GM23248 (cell line): ENCODE results near the gene NTRK2. TPM values are rescaled to one million over a fixed set of nuclear protein-coding genes. Genes with fewer than 3 reads are reported as not detected.
A peak's percentile ranks its signal among the peaks of the same experiment; 100 is the strongest.

Experiments used
- DNase-seq: peaks from one replicate; pipeline ENCODE4 v3.0.0-alpha.2; 2015
- H2AFZ ChIP-seq: fragments of 200-600 bp; sonication (generic); 2 replicates; pipeline ENCODE4 v1.6.1; 2016; ENCODE audit warnings: antibody characterized with exemption
- H3F3A ChIP-seq: fragments of 200-600 bp; sonication (generic); 2 replicates; pipeline ENCODE4 v1.6.1; 2016; ENCODE audit warnings: mild to moderate bottlenecking, antibody characterized with exemption, mixed run types; ENCODE audit not compliant: insufficient read depth
- H3K27ac ChIP-seq: fragments of 200-600 bp; sonication (generic); 2 replicates; pipeline ENCODE4 v1.5.1; 2016; ENCODE audit warnings: mild to moderate bottlenecking
- H3K27me3 ChIP-seq: fragments of 200-600 bp; sonication (generic); replicated peaks from 2 replicates; pipeline ENCODE4 v1.6.1; 2016; ENCODE audit warnings: mild to moderate bottlenecking; ENCODE audit not compliant: insufficient read depth
- H3K36me3 ChIP-seq: fragments of 200-600 bp; sonication (generic); 2 replicates; pipeline ENCODE4 v1.6.1; 2016; ENCODE audit warnings: low read depth, mild to moderate bottlenecking
- H3K4me1 ChIP-seq: fragments of 200-600 bp; sonication (generic); 2 replicates; pipeline ENCODE4 v1.6.1; 2016; ENCODE audit warnings: mild to moderate bottlenecking; ENCODE audit not compliant: insufficient read depth
- H3K4me2 ChIP-seq: fragments of 200-600 bp; sonication (generic); one replicate; pipeline ENCODE4 v1.6.1; 2016; ENCODE audit warnings: mild to moderate bottlenecking; ENCODE audit not compliant: unreplicated experiment
- H3K4me3 ChIP-seq: fragments of 200-600 bp; sonication (generic); 2 replicates; pipeline ENCODE4 v1.5.1; 2016; ENCODE audit warnings: mild to moderate bottlenecking
- H3K79me2 ChIP-seq: fragments of 200-600 bp; sonication (generic); 2 replicates; pipeline ENCODE4 v1.6.1; 2016; ENCODE audit warnings: mild to moderate bottlenecking; ENCODE audit not compliant: insufficient read depth
- H3K9ac ChIP-seq: fragments of 200-600 bp; sonication (generic); 2 replicates; pipeline ENCODE4 v1.6.1; 2016; ENCODE audit warnings: mild to moderate bottlenecking
- H3K9me2 ChIP-seq: fragments of 200-600 bp; sonication (generic); 2 replicates; pipeline ENCODE4 v1.6.1; 2016; ENCODE audit warnings: mixed run types, mild to moderate bottlenecking, moderate library complexity; ENCODE audit not compliant: insufficient read depth
- H3K9me3 ChIP-seq: fragments of 200-600 bp; sonication (generic); one replicate; pipeline ENCODE4 v1.6.1; 2017; ENCODE audit warnings: low read depth
- H4K20me1 ChIP-seq: fragments of 200-600 bp; sonication (generic); 2 replicates; pipeline ENCODE4 v1.6.0; 2016; ENCODE audit not compliant: insufficient read depth
- EZH2 ChIP-seq: fragments of 200-600 bp; sonication (generic); IDR thresholded peaks from 2 replicates; pipeline ENCODE4 v1.6.1; 2018; ENCODE audit warnings: antibody characterized with exemption, mild to moderate bottlenecking; ENCODE audit not compliant: insufficient read depth, poor library complexity, severe bottlenecking
- EZH2phosphoT487 ChIP-seq: fragments of 200-600 bp; sonication (generic); IDR thresholded peaks from 2 replicates; pipeline ENCODE4 v1.6.1; 2018; ENCODE audit warnings: antibody characterized with exemption, moderate library complexity, mild to moderate bottlenecking, low read depth; ENCODE audit not compliant: insufficient read depth
- WGBS, 2 experiments: methylation state at CpG; one replicate each; pipeline ENCODE4 v1.1.6; 2015 to 2017; ENCODE audit warnings: low lambda C conversion rate in 2 of 2, low coverage in 1 of 2; ENCODE audit errors: missing lambda C conversion rate in 2 of 2; 5-methylcytosine and 5-hydroxymethylcytosine counted together
- in situ Hi-C: fragments of 300-500 bp; cut with MboI; formaldehyde crosslinking; loops from 2 replicates; pipeline ENCODE4 v1.15.0; 2020
- polyA plus RNA-seq: library from polyadenylated mRNA; unstranded; fragments of >200 nt; fragmentation: Nextera tagmentation; extraction: Ambion mirVana; gene quantifications from 2 replicates; pipeline ENCODE4 v1.2.1, GENCODE V29; 2016
- total RNA-seq: library from RNA; depleted of rRNA; stranded (reverse); fragments of >200 nt; shearing (Covaris generic); gene quantifications from 2 replicates; pipeline ENCODE4 v1.2.3, GENCODE V29; 2014

NTRK2 gene
- total and polyA plus RNA-seq, 2 experiments from 2014 or later = not detected

DNA sequence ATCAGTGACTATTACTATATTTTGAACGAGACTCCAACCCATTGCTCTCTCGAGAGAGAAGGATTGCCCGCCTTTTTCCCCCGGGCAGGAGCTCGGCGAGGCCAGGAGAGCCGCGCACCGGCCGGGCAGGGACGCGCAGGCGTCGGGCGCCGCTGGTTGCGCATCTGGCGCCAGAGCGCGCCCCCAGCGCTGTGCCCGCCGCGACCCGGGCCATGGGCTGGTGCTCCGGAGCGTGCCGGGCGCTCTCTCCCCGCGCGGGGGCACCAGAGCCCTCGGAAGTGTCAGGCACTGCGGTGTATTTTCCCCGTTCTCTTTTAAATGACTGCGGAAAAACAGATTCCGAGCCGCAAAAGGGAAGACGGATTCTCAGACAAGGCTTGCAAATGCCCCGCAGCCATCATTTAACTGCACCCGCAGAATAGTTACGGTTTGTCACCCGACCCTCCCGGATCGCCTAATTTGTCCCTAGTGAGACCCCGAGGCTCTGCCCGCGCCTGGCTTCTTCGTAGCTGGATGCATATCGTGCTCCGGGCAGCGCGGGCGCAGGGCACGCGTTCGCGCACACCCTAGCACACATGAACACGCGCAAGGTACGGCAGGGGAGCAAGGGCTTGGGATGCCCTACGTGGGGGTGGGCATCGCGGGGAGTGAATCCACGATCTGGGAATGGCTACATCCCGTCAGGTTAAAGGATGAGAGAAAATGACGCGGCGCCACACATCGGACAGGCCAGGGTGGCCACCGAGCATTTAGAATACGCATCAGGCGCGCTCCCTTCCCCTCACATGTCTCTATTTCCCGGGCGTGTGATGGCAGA, 1.1 kb upstream of the NTRK2 start:
- Histone ChIP-seq H3K4me1 (no peaks in the 10 kb centered on the region), H3K9ac (no peak overlapping the region), H3K79me2 (no peaks in the 10 kb centered on the region), H3K27me3 (peaks cover 42% of the 10 kb centered on the region), H2AFZ (peak overlapping the region; percentile 88), H3F3A (no peaks in the 10 kb centered on the region), H4K20me1 (no peaks in the 10 kb centered on the region), H3K36me3 (no peaks in the 10 kb centered on the region), H3K4me2 (peak overlapping the region; percentile 90), H3K27ac (no peak overlapping the region), H3K9me3 (no peaks in the 10 kb centered on the region), H3K9me2 (no peaks in the 10 kb centered on the region), H3K4me3 (peak overlapping the region; percentile 72)
- TF ChIP-seq EZH2phosphoT487 (no peak), EZH2 (no peak)
- DNase-seq = peak; percentile 76
- WGBS, 2 experiments = 2% methylated on average over 68 to 75 of the region's 76 CpGs
- in situ Hi-C loops = no loop called here

GRCh38 chr9:84669013-84669287, 579 bp upstream of the NTRK2 start:
- H3K27me3 ChIP-seq = peaks cover 47% of the 10 kb centered on the region
- H3K27ac ChIP-seq = no peak overlapping the region
- H3K9me2 ChIP-seq = no peaks in the 10 kb centered on the region
- no peak for DNase-seq
- TF ChIP-seq EZH2 (no peak), EZH2phosphoT487 (no peak)
- H3K79me2 ChIP-seq = no peaks in the 10 kb centered on the region
- 0 to 1% methylated on average over 6 to 7 of the region's 7 CpGs for WGBS, 2 experiments
- H3K9me3 ChIP-seq = no peaks in the 10 kb centered on the region
- peak overlapping the region; percentile 88 for H2AFZ ChIP-seq
- no peak overlapping the region for H3K9ac ChIP-seq
- in situ Hi-C loops = no loop called here
- H4K20me1 ChIP-seq = no peaks in the 10 kb centered on the region
- H3F3A ChIP-seq = no peaks in the 10 kb centered on the region
- H3K4me2 ChIP-seq = peak overlapping the region; percentile 90
- no peaks in the 10 kb centered on the region for H3K36me3 ChIP-seq
- H3K4me1 ChIP-seq = no peaks in the 10 kb centered on the region
- peak overlapping the region; percentile 72 for H3K4me3 ChIP-seq

DNA sequence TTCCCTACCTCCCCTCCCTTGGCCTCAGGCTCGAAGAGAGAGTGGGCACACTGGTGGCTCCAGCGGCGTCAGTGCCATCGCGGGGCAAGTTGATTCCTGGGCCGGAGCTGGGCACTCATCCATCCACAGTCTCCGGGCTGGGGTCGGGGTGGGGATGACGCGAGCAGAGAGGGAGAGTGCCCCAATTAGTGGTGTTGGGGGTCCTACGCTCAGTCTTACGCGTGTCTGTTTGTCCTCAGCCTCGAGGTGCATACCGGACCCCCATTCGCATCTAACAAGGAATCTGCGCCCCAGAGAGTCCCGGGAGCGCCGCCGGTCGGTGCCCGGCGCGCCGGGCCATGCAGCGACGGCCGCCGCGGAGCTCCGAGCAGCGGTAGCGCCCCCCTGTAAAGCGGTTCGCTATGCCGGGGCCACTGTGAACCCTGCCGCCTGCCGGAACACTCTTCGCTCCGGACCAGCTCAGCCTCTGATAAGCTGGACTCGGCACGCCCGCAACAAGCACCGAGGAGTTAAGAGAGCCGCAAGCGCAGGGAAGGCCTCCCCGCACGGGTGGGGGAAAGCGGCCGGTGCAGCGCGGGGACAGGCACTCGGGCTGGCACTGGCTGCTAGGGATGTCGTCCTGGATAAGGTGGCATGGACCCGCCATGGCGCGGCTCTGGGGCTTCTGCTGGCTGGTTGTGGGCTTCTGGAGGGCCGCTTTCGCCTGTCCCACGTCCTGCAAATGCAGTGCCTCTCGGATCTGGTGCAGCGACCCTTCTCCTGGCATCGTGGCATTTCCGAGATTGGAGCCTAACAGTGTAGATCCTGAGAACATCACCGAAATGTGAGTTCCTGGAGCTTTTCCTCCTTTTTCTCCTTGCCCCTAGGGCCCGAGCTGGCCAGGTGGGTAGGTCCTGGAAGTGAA, 861 bp downstream of the NTRK2 start:
- H3F3A ChIP-seq = no peaks in the 10 kb centered on the region
- H3K27ac ChIP-seq = no peak overlapping the region
- H3K4me1 ChIP-seq = no peaks in the 10 kb centered on the region
- H3K4me3 ChIP-seq = peak overlapping the region; percentile 72
- no peak for TF ChIP-seq EZH2phosphoT487
- TF ChIP-seq EZH2 = peak; percentile 29
- H3K9me2 ChIP-seq = no peaks in the 10 kb centered on the region
- H3K27me3 ChIP-seq = peaks cover 47% of the 10 kb centered on the region
- H3K9me3 ChIP-seq = no peaks in the 10 kb centered on the region
- 2 to 5% methylated on average over 65 to 67 of the region's 67 CpGs for WGBS, 2 experiments
- no peaks in the 10 kb centered on the region for H4K20me1 ChIP-seq
- no peak overlapping the region for H3K9ac ChIP-seq
- H3K36me3 ChIP-seq = no peaks in the 10 kb centered on the region
- in situ Hi-C loops = no loop called here
- H3K4me2 ChIP-seq = no peak overlapping the region
- peak; percentile 24 for DNase-seq
- H3K79me2 ChIP-seq = no peaks in the 10 kb centered on the region
- peak overlapping the region; percentile 25; the same call in 1 of the 2 replicates for H2AFZ ChIP-seq

- Histone ChIP-seq H3K4me3 (no peak overlapping the region), H3K9me3 (no peaks in the 10 kb centered on the region), H3K9me2 (no peaks in the 10 kb centered on the region), H4K20me1 (no peaks in the 10 kb centered on the region), H3K4me1 (no peaks in the 10 kb centered on the region), H3F3A (no peaks in the 10 kb centered on the region), H3K79me2 (no peaks in the 10 kb centered on the region), H3K36me3 (no peaks in the 10 kb centered on the region), H3K9ac (no peak overlapping the region), H2AFZ (no peak overlapping the region), H3K27ac (no peak overlapping the region), H3K27me3 (peaks cover 47% of the 10 kb centered on the region), H3K4me2 (no peak overlapping the region)
- in situ Hi-C loops = no loop called here
- 40 to 43% methylated on average over 9 of the region's 9 CpGs for WGBS, 2 experiments
- no peak for TF ChIP-seq EZH2
- no peak for TF ChIP-seq EZH2phosphoT487
- DNase-seq = no peak
These were observed 2.3 kb downstream of the NTRK2 start for GRCh38 chr9:84671586-84672521.
